Upper lobe of right lung (tissue), 1 donor: ENCODE data around the gene FMOD. TPM values are rescaled to one million over a fixed set of nuclear protein-coding genes. Genes with fewer than 3 reads are reported as not detected.
"Not testable (repeated sequence)": the region's sequence is repeated elsewhere in the genome, so short reads cannot be mapped to it uniquely, and the experiment has no call there.

Experiments
- ATAC-seq: fragments of 200-7000 bp; cut with Tn5 transposase; one replicate; pipeline ENCODE4 v1.9.1; 2020; ENCODE audit warnings: mild to moderate bottlenecking, moderate library complexity
- DNase-seq: peaks from one replicate; pipeline ENCODE4 v3.0.0-alpha.2; 2020
- H3K27ac ChIP-seq: fragments of 200-600 bp; one replicate; pipeline ENCODE4 v1.8.0; 2022
- H3K27me3 ChIP-seq: fragments of 200-600 bp; one replicate; pipeline ENCODE4 v1.8.0; 2022; ENCODE audit warnings: mild to moderate bottlenecking
- H3K36me3 ChIP-seq: fragments of 200-600 bp; one replicate; pipeline ENCODE4 v1.8.0; 2022
- H3K4me1 ChIP-seq: fragments of 200-600 bp; one replicate; pipeline ENCODE4 v1.8.0; 2022
- H3K4me3 ChIP-seq: fragments of 200-600 bp; one replicate; pipeline ENCODE4 v1.8.0; 2022; ENCODE audit warnings: mild to moderate bottlenecking
- H3K9me3 ChIP-seq: fragments of 200-600 bp; one replicate; pipeline ENCODE4 v1.8.0; 2022
- intact Hi-C: fragments of 100-400 bp; cut with DNase I; formaldehyde crosslinking; loops from one replicate; pipeline ENCODE4 v1.11.0; 2022
- total RNA-seq: library from RNA; stranded (reverse); fragmentation: NEBNext Ultra II Directional; extraction: Animal tissue kit (Norgen Biotek cat#: 25700); gene quantifications from one replicate; pipeline ENCODE4 v1.2.1, GENCODE V29; 2021
- TF ChIP-seq, protein P1 (sequence below): fragments of 200-600 bp; IDR thresholded peaks from one replicate; pipeline ENCODE4 v1.8.0; 2022; ENCODE audit warnings: antibody characterized with exemption
- donor health status: DM: no; HTN: yes; CAD: no; lungs with severe emphysema.

Gene FMOD
- total RNA-seq, 1 donor from 2014 or later = 45.1 TPM

DNA sequence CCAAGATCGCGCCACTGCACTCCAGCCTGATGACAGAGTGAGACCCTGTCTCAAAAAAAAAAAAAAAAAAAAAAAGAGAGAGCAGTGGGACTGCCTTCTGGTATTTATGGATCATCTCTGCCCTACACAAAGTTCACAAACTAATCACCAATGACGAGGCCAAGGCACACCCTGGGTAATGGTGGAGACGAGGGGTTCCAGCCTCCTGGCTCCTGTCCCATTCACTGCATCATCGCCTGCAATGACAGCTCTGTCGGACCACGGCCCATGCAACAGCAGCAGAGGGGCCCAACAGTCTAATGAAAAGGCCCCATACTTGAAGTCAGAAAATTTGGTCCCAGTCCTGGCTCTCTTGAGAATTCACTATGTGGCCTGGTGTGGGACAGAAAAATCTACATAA is 48.5 kb downstream of the FMOD start:
- peak; percentile 21 for DNase-seq
- Histone ChIP-seq H3K27me3 (no peaks in the 10 kb centered on the region), H3K9me3 (no peaks in the 10 kb centered on the region), H3K27ac (no peak overlapping the region), H3K36me3 (peaks cover 7% of the 10 kb centered on the region), H3K4me3 (no peak overlapping the region), H3K4me1 (peaks cover 13% of the 10 kb centered on the region)
- no peak for ATAC-seq
- intact Hi-C loops = no loop called here
- TF ChIP-seq, protein P1, sequence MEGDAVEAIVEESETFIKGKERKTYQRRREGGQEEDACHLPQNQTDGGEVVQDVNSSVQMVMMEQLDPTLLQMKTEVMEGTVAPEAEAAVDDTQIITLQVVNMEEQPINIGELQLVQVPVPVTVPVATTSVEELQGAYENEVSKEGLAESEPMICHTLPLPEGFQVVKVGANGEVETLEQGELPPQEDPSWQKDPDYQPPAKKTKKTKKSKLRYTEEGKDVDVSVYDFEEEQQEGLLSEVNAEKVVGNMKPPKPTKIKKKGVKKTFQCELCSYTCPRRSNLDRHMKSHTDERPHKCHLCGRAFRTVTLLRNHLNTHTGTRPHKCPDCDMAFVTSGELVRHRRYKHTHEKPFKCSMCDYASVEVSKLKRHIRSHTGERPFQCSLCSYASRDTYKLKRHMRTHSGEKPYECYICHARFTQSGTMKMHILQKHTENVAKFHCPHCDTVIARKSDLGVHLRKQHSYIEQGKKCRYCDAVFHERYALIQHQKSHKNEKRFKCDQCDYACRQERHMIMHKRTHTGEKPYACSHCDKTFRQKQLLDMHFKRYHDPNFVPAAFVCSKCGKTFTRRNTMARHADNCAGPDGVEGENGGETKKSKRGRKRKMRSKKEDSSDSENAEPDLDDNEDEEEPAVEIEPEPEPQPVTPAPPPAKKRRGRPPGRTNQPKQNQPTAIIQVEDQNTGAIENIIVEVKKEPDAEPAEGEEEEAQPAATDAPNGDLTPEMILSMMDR = no peak

DNA sequence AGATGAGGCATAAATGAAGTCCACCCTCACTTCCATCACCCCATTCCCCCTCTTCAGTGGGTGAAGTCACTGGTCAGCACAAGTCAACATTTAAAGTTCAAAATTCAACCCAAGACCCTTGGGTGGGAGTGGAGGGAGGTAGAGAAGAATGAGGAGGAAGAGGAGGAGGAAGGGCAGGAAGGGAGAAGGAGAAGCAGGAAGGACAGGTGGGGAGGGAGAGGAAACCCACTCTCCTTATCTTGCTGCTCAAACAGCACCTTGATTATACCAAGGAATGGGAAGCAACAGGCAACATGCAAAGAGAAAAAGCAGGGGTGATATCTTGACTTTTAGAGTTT is 49.6 kb downstream of the FMOD start:
- Histone ChIP-seq H3K27ac (no peak overlapping the region), H3K4me1 (peaks cover 9% of the 10 kb centered on the region), H3K9me3 (no peaks in the 10 kb centered on the region), H3K27me3 (no peaks in the 10 kb centered on the region), H3K4me3 (no peak overlapping the region), H3K36me3 (no peaks in the 10 kb centered on the region)
- no peak for ATAC-seq
- intact Hi-C loops = no loop called here
- DNase-seq = no peak
- TF ChIP-seq, protein P1 = no peak

DNA sequence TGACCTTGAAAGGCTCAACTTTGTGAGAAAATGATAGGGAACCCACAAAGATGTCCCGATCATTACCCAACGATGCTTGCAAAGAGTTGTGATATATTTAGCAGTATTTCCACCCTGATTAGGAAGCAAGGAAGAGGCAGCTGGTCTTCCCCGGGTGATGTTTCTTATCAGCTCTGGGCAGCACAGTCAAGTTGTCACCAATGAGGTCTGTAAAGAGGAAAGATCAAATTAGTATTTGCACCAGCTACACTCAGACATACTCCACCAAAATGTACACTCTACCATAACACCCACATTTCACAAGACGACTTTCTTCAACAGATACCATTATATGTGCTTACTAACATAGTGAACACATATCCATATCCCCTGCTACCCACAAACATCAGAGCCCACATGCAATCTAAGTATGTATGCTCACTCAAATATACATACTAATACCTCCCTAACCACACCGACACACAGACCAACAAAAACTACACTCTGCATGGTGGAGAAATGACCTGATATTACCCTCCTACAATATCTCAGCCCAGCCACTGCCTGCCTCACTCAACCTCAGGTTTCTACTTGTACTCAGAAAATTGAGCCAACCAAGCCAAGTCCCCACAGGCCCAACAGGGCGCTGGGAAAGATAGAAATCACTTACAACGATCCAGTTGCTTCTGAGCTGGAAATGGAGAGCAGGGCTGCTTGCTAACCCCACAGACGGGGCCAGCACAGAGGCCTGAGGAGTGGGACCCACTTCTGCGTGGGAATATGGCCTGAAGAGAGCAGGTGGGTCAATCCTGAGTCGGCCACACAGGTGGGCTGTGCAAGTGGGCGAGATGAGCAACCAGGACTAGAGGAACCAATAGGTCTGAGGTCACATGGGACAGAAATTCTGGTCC is 50.2 kb downstream of the FMOD start:
- TF ChIP-seq, protein P1 = no peak
- ATAC-seq = no peak
- intact Hi-C loops = no loop called here

DNA sequence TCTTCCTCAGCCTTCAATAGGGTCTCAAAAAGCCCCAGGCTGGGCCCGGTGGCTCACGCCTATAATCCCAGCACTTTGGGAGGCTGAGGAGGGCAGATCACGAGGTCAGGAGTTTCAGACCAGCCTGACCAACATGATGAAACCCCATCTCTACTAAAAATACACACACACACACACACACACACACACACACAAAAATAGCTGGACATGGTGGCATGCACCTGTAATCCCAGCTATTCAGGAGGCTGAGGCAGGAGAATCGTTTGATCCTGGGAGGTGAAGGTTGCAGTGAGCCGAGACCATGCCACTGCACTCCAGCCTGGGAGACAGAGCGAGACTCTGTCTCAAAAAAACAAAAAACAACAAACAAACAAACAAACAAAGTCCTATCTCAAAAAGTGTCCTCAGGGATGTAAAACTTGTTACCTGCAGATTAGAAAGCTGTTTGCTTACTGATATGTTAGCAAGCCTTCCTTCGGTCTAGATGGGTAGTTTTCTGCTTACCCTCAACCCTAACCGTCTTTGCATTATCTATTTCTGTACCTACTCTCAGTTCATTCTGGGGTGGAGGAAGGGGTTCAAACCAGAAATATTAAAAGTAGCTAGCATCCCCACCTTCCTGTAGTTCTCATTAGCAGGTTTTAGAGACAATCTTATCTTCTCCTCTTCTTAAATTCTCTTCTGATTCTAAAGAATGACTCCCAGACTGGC is 51.0 kb downstream of the FMOD start:
- H3K27me3 ChIP-seq, intact Hi-C loops, H3K4me3 ChIP-seq, H3K9me3 ChIP-seq, H3K27ac ChIP-seq, H3K36me3 ChIP-seq, H3K4me1 ChIP-seq, ATAC-seq: not testable (repeated sequence)
- peak; percentile 6 for DNase-seq

More for the DNA sequence above, 50.2 kb downstream of the FMOD start:
- no peak overlapping the region for H3K4me3 ChIP-seq
- no peaks in the 10 kb centered on the region for H3K36me3 ChIP-seq
- no peak overlapping the region for H3K27ac ChIP-seq
- H3K9me3 ChIP-seq = no peaks in the 10 kb centered on the region
- peaks cover 9% of the 10 kb centered on the region for H3K4me1 ChIP-seq
- H3K27me3 ChIP-seq = no peaks in the 10 kb centered on the region
- DNase-seq = peak; percentile 38

DNA sequence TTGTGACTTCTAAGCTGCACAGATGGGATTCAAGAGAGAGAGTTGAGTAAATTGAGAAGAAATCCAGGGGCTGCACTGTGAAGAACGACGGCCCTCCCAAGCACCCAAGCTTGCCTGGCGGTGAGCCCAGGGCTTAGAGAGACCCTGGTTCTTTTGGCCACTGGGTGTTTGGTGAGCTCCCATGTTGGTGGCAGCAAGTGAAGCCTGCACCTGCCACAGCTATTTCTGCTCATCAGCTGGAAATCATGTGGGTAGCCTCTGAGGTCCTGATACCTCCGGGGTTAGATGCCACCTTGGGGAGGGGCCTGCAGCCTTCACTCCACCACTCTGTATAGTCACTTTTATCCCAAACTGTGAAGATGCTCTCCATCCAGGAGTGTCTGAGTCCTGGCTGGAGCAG is 51.8 kb downstream of the FMOD start:
- no peaks in the 10 kb centered on the region for H3K36me3 ChIP-seq
- no peaks in the 10 kb centered on the region for H3K27me3 ChIP-seq
- ATAC-seq = no peak
- peak; percentile 38 for DNase-seq
- peaks cover under 1% of the 10 kb centered on the region for H3K4me1 ChIP-seq
- H3K27ac ChIP-seq = no peak overlapping the region
- H3K9me3 ChIP-seq = no peaks in the 10 kb centered on the region
- intact Hi-C loops = no loop called here
- H3K4me3 ChIP-seq = no peak overlapping the region
- TF ChIP-seq, protein P1 = no peak

DNA sequence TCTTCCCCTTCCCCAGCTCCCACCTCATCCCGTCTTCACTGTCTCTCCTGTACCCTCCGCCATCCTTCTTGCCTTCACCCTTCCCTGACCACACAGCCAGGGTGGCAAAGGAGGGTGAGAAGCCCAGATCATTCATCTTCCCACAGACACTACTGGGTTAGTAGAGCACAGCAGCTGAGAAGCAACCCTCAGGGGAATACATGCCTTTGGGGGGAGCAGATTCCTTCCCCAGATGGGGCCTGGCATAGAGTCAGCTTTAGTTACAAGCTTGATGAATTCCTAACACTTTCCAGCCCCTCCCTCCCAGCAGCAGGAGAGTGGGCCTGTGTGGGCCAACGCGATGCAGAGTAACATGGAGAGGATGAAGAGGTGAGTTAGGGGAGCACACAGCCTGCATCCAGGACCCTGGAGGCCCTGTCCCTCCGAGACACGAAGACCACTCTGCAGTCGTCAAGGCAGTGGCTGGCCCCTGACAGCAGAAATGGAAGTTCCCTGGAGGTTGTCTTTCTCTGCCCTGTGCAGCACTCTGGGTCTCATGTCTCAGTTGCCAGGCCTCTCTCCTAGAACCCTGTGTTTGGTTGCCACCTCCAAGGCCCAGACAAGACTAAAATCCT is 54.4 kb downstream of the FMOD start:
- peak; percentile 20 for DNase-seq

More for the DNA sequence above, 54.4 kb downstream of the FMOD start:
- Histone ChIP-seq H3K4me1 (peaks cover 1% of the 10 kb centered on the region), H3K4me3 (no peak overlapping the region), H3K27ac (no peak overlapping the region), H3K27me3 (no peaks in the 10 kb centered on the region), H3K36me3 (no peaks in the 10 kb centered on the region), H3K9me3 (no peaks in the 10 kb centered on the region)
- ATAC-seq = peak; percentile 20
- intact Hi-C loops = no loop called here
- TF ChIP-seq, protein P1 = no peak
